Hypothalamus (tissue), 51 donors: ENCODE data around the gene REC114.

Experiments used
- DNase-seq, 51 donors: peaks; one replicate each; lab custom pipeline; 2025; lab: John Stamatoyannopoulos, UW

The REC114 gene

DNA sequence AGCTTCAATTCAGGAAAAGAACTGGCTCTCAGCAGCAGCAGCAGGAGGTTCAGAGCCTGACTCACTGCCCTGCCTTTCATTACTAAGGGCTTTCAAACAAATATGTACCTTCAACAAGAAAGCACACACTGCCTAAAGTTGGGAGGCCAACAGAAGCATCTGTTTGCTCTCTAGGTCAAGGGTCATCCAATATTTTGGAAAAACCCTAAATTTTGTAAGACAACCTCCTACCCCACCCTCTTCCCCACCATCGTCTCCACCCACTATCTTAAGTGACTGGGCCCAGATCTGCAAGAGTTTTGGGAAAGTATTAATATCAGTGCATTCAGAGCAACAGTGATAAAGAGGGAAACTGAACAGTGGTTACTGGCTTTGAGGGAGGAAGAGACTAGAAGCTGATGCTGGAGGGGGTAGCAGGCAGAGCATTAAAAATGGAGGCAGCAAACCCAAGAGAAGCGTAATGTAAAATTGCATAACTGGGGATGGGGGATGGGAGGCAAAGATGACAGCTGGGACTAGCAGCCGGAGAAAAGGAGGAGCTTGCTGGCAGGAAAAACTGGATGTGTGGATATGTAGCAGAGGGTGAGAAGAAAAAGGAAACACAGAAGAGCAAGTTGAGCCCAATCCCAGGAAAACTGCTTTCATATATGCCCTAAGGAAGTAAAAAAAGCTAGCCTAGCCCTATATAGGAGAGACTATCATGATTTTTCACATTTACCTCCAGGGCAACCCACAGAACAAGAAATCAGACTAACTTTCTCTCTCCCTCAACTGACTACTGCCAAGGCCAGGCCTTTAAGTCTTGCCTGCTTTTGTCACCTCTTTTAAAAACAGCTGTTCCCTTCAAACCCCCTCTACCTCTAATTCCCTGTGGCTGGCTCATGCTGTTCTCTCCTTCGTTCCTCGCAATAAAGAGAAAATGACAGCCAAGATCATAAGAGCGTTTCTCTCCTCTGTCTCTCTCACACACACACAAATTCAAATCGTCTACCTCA is 158.8 kb downstream of the REC114 start:
- peak in 10 of 51 donors; percentile 1 to 55 (median 10) for DNase-seq

DNA sequence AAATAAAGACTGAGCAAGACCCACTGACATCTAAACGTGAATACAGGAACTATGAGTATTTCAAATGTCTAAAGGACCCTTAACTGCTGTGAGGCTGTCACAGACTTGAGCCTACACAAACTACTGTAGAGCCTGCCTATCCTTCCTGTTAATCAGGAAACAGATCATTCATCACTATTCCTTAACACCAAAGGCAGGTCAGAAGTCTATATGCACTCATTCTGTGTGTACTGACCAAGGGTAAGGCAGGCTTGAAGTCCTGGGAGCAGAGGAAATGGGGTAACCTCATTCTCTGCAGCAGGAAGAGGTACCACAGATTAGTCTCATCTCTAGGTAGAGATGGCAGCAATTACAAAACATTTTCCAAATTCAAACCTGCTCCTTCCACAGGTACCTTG is 159.5 kb downstream of the REC114 start:
- DNase-seq: no peak

DNA sequence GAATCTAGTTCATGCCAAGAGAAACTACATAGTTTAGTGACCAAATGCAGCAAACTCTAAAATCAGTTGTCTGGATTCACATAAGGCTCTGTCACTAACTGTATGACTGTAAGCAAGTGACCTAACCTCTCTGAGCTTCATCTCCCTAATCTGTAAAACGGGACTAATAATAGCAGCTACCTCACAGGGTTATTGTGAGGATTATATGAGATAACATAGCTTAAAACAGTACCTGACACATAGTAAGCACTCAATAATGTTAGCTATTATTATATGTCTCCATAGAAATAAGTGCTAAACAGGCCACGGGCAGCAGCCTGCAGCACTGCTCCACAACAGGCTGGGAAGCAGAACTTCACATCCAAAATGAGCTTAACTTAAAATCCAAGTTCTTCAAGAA is 160.0 kb downstream of the REC114 start:
- no peak for DNase-seq

DNA sequence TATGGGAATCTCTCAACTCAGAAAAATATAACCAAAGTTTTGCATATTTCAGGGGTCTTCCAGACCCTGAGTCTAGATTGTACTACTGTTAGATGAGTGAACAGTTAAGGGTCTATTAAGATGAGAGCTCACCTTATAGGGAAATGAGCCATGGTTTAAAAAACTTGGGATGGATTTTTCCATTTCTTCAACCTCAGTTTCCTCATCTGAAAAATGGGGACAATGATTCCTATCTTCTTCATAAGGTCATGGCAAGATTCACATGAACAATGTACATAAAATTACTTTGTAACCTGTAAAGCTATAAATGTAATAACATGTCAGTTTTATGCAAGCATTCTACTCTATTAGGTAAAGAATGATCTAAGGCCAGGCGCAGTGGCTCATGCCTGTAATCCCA is 161.5 kb downstream of the REC114 start:
- no peak for DNase-seq

- DNase-seq: no peak
Measured at GRCh38 chr15:73605759-73606436, 162.9 kb downstream of the REC114 start.

GRCh38 chr15:73607405-73607804 is 164.4 kb downstream of the REC114 start:
- DNase-seq: no peak

DNA sequence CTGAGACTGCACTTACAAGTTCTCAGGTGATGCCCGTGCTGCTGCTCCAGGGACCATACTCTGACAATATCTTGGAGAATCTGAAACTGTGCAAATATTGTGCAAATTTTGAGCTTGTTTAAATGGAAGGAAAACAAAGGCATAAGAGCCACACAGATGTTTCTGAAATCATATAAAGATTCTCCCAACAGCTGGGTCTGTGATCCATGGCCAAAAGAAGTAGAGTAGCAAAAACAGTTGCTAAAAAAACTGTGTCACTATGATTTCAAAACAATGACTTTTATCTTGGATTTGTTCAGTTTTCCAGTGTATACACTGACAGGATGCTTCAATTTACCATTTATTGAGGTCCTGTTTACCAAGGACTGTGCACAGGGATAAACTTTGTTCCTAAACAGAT is 164.9 kb downstream of the REC114 start:
- no peak for DNase-seq

- no peak for DNase-seq
Measured at GRCh38 chr15:73608475-73608874, 165.5 kb downstream of the REC114 start.

GRCh38 chr15:73608941-73609340 is 166.0 kb downstream of the REC114 start:
- DNase-seq: no peak
